IMR-90 (cell line): ENCODE measurements around the gene CATSPERZ. TPM values are rescaled to one million over a fixed set of nuclear protein-coding genes. Genes with fewer than 3 reads are reported as not detected.
A peak's percentile ranks its signal among the peaks of the same experiment; 100 is the strongest.

Source experiments
- ATAC-seq: fragments of 200-7000 bp; cut with Tn5 transposase; 2 replicates; pipeline ENCODE4 v1.9.1; 2020; ENCODE audit warnings: low read depth, mild to moderate bottlenecking, moderate library complexity
- BruUV-seq: library from RNA; stranded (reverse); fragments of 400-500 nt; replicated peaks from 2 replicates; lab custom pipeline; 2021; lab: Mats Ljungman, UMichigan
- CTCF ChIA-PET: fragments of 300-600 bp; formaldehyde crosslinking; extraction: SDS; loops from one replicate; lab custom pipeline; 2021; ENCODE audit warnings: antibody characterized with exemption; lab: Yijun Ruan, JAX
- POLR2A ChIA-PET: fragments of 300-600 bp; sonication (Branson Sonifier 250); formaldehyde crosslinking; loops from one replicate; lab custom pipeline; 2022; ENCODE audit warnings: antibody characterized with exemption; ENCODE audit not compliant: unreplicated experiment; lab: Charles Lee
- DNase-seq: peaks from one replicate; pipeline ENCODE4 v3.0.0; 2013
- H2AFZ ChIP-seq: replicated peaks from 2 replicates; pipeline ENCODE3; 2013; ENCODE audit warnings: low read length, mild to moderate bottlenecking; ENCODE audit not compliant: poor library complexity
- H2AK5ac ChIP-seq: 2 replicates; pipeline ENCODE4 v1.6.1; 2013; ENCODE audit warnings: low read depth, low read length, inconsistent platforms
- H2AK9ac ChIP-seq: replicated peaks from 2 replicates; pipeline ENCODE3; 2013; ENCODE audit warnings: mild to moderate bottlenecking, low read depth, low read length, moderate library complexity; ENCODE audit not compliant: poor library complexity
- H2BK120ac ChIP-seq: 2 replicates; pipeline ENCODE4 v1.6.1; 2013; ENCODE audit warnings: low read depth, low read length, inconsistent platforms
- H2BK15ac ChIP-seq: 3 replicates; pipeline ENCODE4 v1.6.1; 2013; ENCODE audit warnings: low read depth, low read length, inconsistent platforms
- H2BK20ac ChIP-seq: 2 replicates; pipeline ENCODE4 v1.6.1; 2013; ENCODE audit warnings: low read depth, mild to moderate bottlenecking, inconsistent platforms, low read length, moderate library complexity
- H2BK5ac ChIP-seq: 2 replicates; pipeline ENCODE4 v1.6.1; 2013; ENCODE audit warnings: mild to moderate bottlenecking, low read depth, low read length, inconsistent platforms; ENCODE audit not compliant: poor library complexity, severe bottlenecking
- H3K14ac ChIP-seq: replicated peaks from 2 replicates; pipeline ENCODE4 v1.6.1; 2013; ENCODE audit warnings: low read depth, low read length, inconsistent platforms
- H3K18ac ChIP-seq: 2 replicates; pipeline ENCODE4 v1.6.1; 2013; ENCODE audit warnings: low read depth, low read length, control low read depth
- H3K23ac ChIP-seq: 2 replicates; pipeline ENCODE4 v1.6.1; 2013; ENCODE audit warnings: low read depth, low read length, inconsistent platforms
- H3K27ac ChIP-seq: 2 replicates; pipeline ENCODE4 v1.5.1; 2013; ENCODE audit warnings: mild to moderate bottlenecking, control low read depth, low read length; ENCODE audit not compliant: insufficient read depth
- H3K27me3 ChIP-seq: 2 replicates; pipeline ENCODE4 v1.6.1; 2013; ENCODE audit warnings: low read length; ENCODE audit not compliant: control insufficient read depth, insufficient read depth
- H3K36me3 ChIP-seq: 2 replicates; pipeline ENCODE4 v1.6.1; 2013; ENCODE audit warnings: low read length, mixed read lengths; ENCODE audit not compliant: control insufficient read depth, insufficient read depth
- H3K4ac ChIP-seq: 2 replicates; pipeline ENCODE4 v1.6.1; 2013; ENCODE audit warnings: low read depth, low read length, inconsistent platforms
- H3K4me1 ChIP-seq: 2 replicates; pipeline ENCODE4 v1.6.1; 2013; ENCODE audit warnings: low read length, mixed read lengths; ENCODE audit not compliant: control insufficient read depth, insufficient read depth
- H3K4me2 ChIP-seq: 2 replicates; pipeline ENCODE4 v1.6.1; 2013; ENCODE audit warnings: low read depth, mild to moderate bottlenecking, control low read depth, low read length, moderate library complexity
- H3K4me3 ChIP-seq: 2 replicates; pipeline ENCODE4 v1.5.1; 2013; ENCODE audit warnings: low read depth, mild to moderate bottlenecking, control low read depth, low read length, moderate library complexity; ENCODE audit not compliant: insufficient read depth
- H3K56ac ChIP-seq: 2 replicates; pipeline ENCODE4 v1.6.1; 2013; ENCODE audit warnings: low read length, inconsistent platforms; ENCODE audit not compliant: insufficient read depth; ENCODE audit errors: extremely low read depth
- H3K79me1 ChIP-seq, 2 experiments: 2 replicates each; pipeline ENCODE4 v1.6.1; 2013; ENCODE audit warnings: low read length in 2 of 2, inconsistent platforms in 1 of 2, low read depth in 1 of 2
- H3K9ac ChIP-seq: 2 replicates; pipeline ENCODE4 v1.6.1; 2013; ENCODE audit warnings: low read depth, low read length, control low read depth
- H3K9me1 ChIP-seq: 2 replicates; pipeline ENCODE4 v1.6.1; 2013; ENCODE audit warnings: low read length, inconsistent platforms; ENCODE audit not compliant: insufficient read depth
- H3K9me3 ChIP-seq: 2 replicates; pipeline ENCODE4 v1.6.1; 2013; ENCODE audit warnings: low read length; ENCODE audit not compliant: control insufficient read depth, insufficient read depth
- H4K20me1 ChIP-seq: 2 replicates; pipeline ENCODE4 v1.6.1; 2013; ENCODE audit warnings: low read length, inconsistent platforms; ENCODE audit not compliant: insufficient read depth
- H4K5ac ChIP-seq: 2 replicates; pipeline ENCODE4 v1.6.1; 2013; ENCODE audit warnings: mild to moderate bottlenecking, low read depth, low read length, control low read depth
- H4K8ac ChIP-seq, 2 experiments: 2 replicates each; pipeline ENCODE4 v1.6.1; 2013; ENCODE audit warnings: low read depth in 2 of 2, low read length in 2 of 2, control low read depth in 1 of 2, inconsistent platforms in 1 of 2
- H4K91ac ChIP-seq: 2 replicates; pipeline ENCODE4 v1.6.1; 2013; ENCODE audit warnings: low read depth, low read length, inconsistent platforms; ENCODE audit not compliant: insufficient read depth
- CEBPB ChIP-seq: IDR thresholded peaks from 2 replicates; pipeline ENCODE4 v1.6.1; 2012; ENCODE audit warnings: low read depth, low read length, improper control_type of control experiment
- CHD1 ChIP-seq: IDR thresholded peaks from 2 replicates; pipeline ENCODE4 v1.6.1; 2012; ENCODE audit warnings: low read depth, low read length, improper control_type of control experiment
- CTCF ChIP-seq: conservative IDR thresholded peaks from 2 replicates; pipeline ENCODE4 v1.5.1; 2012; ENCODE audit warnings: mild to moderate bottlenecking, low read depth, low read length, improper control_type of control experiment
- ELK1 ChIP-seq: fragments of 150-350 bp; IDR thresholded peaks from 2 replicates; pipeline ENCODE4 v1.6.1; 2016; ENCODE audit warnings: low read depth, mild to moderate bottlenecking, low read length, moderate library complexity, borderline replicate concordance
- MAFK ChIP-seq: IDR thresholded peaks from 2 replicates; pipeline ENCODE4 v1.6.1; 2012; ENCODE audit warnings: low read depth, low read length, improper control_type of control experiment
- MAZ ChIP-seq: IDR thresholded peaks from 2 replicates; pipeline ENCODE4 v1.6.1; 2012; ENCODE audit warnings: low read depth, mild to moderate bottlenecking, low read length, improper control_type of control experiment, moderate library complexity, borderline replicate concordance
- MXI1 ChIP-seq: IDR thresholded peaks from 2 replicates; pipeline ENCODE4 v1.6.1; 2012; ENCODE audit warnings: low read depth, mild to moderate bottlenecking, low read length, moderate library complexity, borderline replicate concordance
- POLR2A ChIP-seq: IDR thresholded peaks from 2 replicates; pipeline ENCODE4 v1.6.1; 2012; ENCODE audit warnings: mild to moderate bottlenecking, low read depth, low read length
- RAD21 ChIP-seq: IDR thresholded peaks from 2 replicates; pipeline ENCODE4 v1.6.1; 2012; ENCODE audit warnings: low read length, improper control_type of control experiment
- SMC3 ChIP-seq: fragments of 150-350 bp; IDR thresholded peaks from 2 replicates; pipeline ENCODE4 v1.6.1; 2016; ENCODE audit warnings: low read depth, mild to moderate bottlenecking, antibody characterized with exemption, low read length, moderate library complexity
- USF2 ChIP-seq: fragments of 150-350 bp; IDR thresholded peaks from 2 replicates; pipeline ENCODE4 v1.6.1; 2017; ENCODE audit warnings: mild to moderate bottlenecking, antibody characterized with exemption, low read length, low read depth
- WGBS, 2 experiments: methylation state at CpG; one replicate each; pipeline versions ENCODE4 v1.1.5 to v1.1.7; 2013; ENCODE audit warnings: missing lambda C conversion rate in 2 of 2; ENCODE audit not compliant: insufficient read length in 1 of 2; ENCODE audit errors: extremely low coverage in 2 of 2; 5-methylcytosine and 5-hydroxymethylcytosine counted together
- dilution Hi-C: fragments of 300-500 bp; cut with HindIII; formaldehyde crosslinking; loops from one replicate; pipeline ENCODE4 v1.14.3; 2018; ENCODE audit warnings: low sequenced_read_pairs; ENCODE audit not compliant: unreplicated experiment
- in situ Hi-C: fragments of 300-500 bp; cut with MboI; formaldehyde crosslinking; loops from 3 replicates; pipeline ENCODE4 v1.14.3; 2019; ENCODE audit warnings: low sequenced_read_pairs, inconsistent platforms, mixed read lengths
- intact Hi-C: fragments of 100-400 bp; cut with micrococcal nuclease; formaldehyde crosslinking; loops from 2 replicates; pipeline ENCODE4 v1.10.0; 2022
- polyA plus RNA-seq, 3 experiments: library from polyadenylated mRNA; depleted of rRNA; stranded (reverse); fragments of >200 nt; gene quantifications; 2 replicates each; pipeline ENCODE4 v1.2.3, GENCODE V29; 2012; ENCODE audit warnings: low replicate concordance in 1 of 3
- total RNA-seq: library from RNA; depleted of rRNA; stranded (reverse); fragments of >200 nt; gene quantifications from 2 replicates; pipeline ENCODE4 v1.2.3, GENCODE V29; 2012

The CATSPERZ gene
- total and polyA plus RNA-seq, 2 of the 4 experiments (the other 2 are of a cell fraction), result not detected

- TF ChIP-seq MAZ (peak; percentile 97), POLR2A (peak; percentile 73), RAD21 (no peak; the same call in 1 of the 2 replicates)
These were observed 30.5 kb upstream of the CATSPERZ start (continued) for GRCh38 chr11:64269540-64270220.

GRCh38 chr11:64275031-64275800, 24.9 kb upstream of the CATSPERZ start:
- H4K20me1 ChIP-seq, result no peaks in the 10 kb centered on the region; the same call in 1 of the 2 replicates
- no peaks in the 10 kb centered on the region for H3K27me3 ChIP-seq
- H3K27ac ChIP-seq, result no peak overlapping the region
- intact Hi-C loops, result no loop called here
- WGBS, 2 experiments, result 93% methylated on average over 5 of the region's 15 CpGs; no CpG with 5 or more reads in 1 of the 2 experiments
- dilution Hi-C loops, result no loop called here
- in situ Hi-C loops, result no loop called here
- H4K91ac ChIP-seq, result no peak overlapping the region
- H3K4ac ChIP-seq, result no peak overlapping the region
- no peak overlapping the region for H2BK20ac ChIP-seq
- H4K8ac ChIP-seq, result no peak overlapping the region
- ChIA-PET CTCF (interaction anchor here (1.0 to 1.3 kb wide), 2 partner anchors 71 to 80 kb away, joined by 3 to 4 read pairs; no protein-coding TSS in a partner anchor), POLR2A (no interaction called here)
- H2BK15ac ChIP-seq, result no peak overlapping the region
- DNase-seq (no peak), ATAC-seq (no peak)
- H3K9me1 ChIP-seq, result peaks cover 5% of the 10 kb centered on the region; the same call in 1 of the 2 replicates
- no peak overlapping the region for H3K4me3 ChIP-seq
- no peak overlapping the region for H2AFZ ChIP-seq
- no peak overlapping the region for H2AK5ac ChIP-seq
- H2AK9ac ChIP-seq, result no peak overlapping the region
- H3K9me3 ChIP-seq, result no peaks in the 10 kb centered on the region
- H3K36me3 ChIP-seq, result peaks cover 30% of the 10 kb centered on the region
- peaks cover 9 to 19% of the 10 kb centered on the region in 2 experiments for H3K79me1 ChIP-seq
- H3K4me2 ChIP-seq, result no peak overlapping the region
- no TSS peak for BruUV-seq
- H3K14ac ChIP-seq, result no peak overlapping the region
- H2BK120ac ChIP-seq, result no peak overlapping the region
- H3K4me1 ChIP-seq, result peaks cover 4% of the 10 kb centered on the region
- H3K9ac ChIP-seq, result no peak overlapping the region
- H3K23ac ChIP-seq, result no peak overlapping the region
- no peak overlapping the region for H3K18ac ChIP-seq
- H4K5ac ChIP-seq, result no peak overlapping the region
- H3K56ac ChIP-seq, result no peak overlapping the region
- H2BK5ac ChIP-seq, result no peak overlapping the region
- TF ChIP-seq CEBPB (no peak), ELK1 (no peak), CTCF (no peak), MAFK (no peak), USF2 (no peak), POLR2A (no peak), SMC3 (no peak), CHD1 (no peak), MXI1 (no peak)
